Hair follicular keratinocyte (primary cell): ENCODE data around the gene ERVH48-1. TPM values are rescaled to one million over a fixed set of nuclear protein-coding genes. Genes with fewer than 3 reads are reported as not detected.

Source experiments
- total RNA-seq: library from RNA; depleted of rRNA; stranded (reverse); fragments of >200 nt; gene quantifications from 2 replicates; pipeline ENCODE4 v1.2.3, GENCODE V29; 2015

The ERVH48-1 gene
- 0.80 TPM in 1 of 2 replicates, not detected in the other for total RNA-seq

DNA sequence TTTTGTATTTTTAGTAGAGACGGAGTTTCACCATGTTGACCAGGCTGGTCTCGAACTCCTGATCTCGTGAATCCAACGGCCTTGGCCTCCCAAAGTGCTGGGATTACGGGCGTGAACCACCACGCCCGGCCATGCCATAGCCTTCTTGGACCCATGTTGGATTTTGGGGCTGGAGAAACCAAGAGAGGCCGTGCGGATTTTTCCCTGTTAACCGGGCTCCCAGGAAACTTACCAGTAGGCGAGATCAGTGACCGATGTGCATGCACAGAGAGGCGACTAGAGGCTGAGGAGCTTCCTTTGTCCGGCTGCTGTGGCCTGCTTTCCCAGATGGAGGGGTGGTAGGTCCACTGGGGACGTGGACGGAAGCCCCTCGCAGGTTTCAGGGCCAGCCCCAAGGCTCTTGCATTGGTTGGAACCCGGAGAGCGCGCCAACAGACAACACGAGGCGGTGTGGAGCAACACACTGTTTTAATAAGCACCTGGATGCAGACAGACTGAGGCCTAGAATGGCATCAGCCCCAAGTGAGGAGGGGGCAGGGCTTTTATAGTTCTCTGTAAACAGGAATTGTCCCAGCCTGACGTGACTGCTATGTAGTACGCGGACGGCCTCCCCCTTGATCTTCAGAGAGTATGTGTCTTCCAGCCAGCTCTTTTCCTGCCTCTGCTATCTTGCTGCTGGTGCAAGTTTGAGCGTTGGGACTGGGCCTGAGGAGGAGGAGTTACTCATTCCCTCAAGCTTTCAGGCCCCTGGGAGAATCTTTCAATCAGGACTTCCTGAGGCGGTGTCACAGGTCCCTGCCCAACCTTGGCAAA, at the start of gene ERVH48-1:
Gene ERVH48-1 (minus strand): TSS at position 517 of the 813 bp plus-strand sequence. CDS start 6,624 bp downstream, outside the sequence.

GRCh38 chr21:42973991-42974831, 48.8 kb upstream of the ERVH48-1 start, which contains the start of gene PKNOX1:
Gene PKNOX1, plus strand, starts transcription at chr21:42974562. Its CDS starts 29,820 bp downstream, at chr21:43004382.

DNA sequence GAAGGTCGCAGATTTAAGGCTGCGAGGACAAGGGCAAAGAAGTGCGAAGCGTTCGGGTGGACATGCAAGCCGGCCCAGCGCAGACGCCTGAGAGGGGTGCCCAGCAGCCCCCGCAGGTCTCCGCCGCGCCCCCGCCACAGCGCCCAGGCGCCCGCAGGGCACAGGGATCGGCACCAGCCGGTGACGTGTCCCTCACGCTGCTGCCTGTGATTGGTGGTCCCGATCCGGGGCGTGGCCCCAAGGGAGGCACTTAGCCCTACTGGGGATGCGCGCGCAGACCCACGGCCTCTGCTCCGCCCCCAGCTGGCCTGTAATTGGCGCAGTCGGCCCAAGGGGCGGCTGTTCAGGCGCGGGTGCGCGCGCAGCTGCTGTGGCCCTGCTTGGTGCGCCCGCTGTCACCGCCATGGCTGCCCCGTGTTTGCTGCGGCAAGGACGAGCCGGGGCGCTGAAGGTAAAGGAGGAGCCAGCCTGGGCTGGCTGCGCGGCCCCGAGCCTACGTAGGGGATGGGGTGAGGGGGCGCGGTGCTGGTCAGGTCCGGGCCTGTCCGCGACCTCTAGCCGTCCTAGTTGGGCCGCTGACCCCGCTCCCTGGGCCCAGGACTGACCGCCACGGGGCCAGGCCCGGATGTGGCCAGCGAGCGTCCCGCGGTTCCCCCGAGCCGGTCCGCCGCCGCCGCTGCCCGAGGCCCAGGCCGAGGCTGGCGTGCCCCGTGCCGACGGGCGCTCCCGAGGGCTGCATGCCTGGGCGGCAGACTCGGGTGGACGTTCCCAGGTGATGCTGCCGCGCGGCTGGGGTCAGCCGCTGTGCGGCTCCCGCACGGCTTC, 32.3 kb downstream of the ERVH48-1 start, which contains the start of gene NDUFV3:
Gene NDUFV3 (plus strand): TSS at position 379 of the 825 bp plus-strand sequence. CDS start 25 bp downstream, at position 404.

GRCh38 chr21:42878993-42879787, 46.2 kb downstream of the ERVH48-1 start, which contains the start of gene WDR4:
Gene WDR4, minus strand, starts transcription at chr21:42879539. Its CDS starts 44 bp downstream, at chr21:42879495.

Other genes starting within 250 kb of the ERVH48-1 start
- gene WDR4, start 46.1 kb downstream of the ERVH48-1 start, total RNA-seq = 6.2 and 12.2 TPM in 2 replicates
- gene NDUFV3, start 32.3 kb downstream of the ERVH48-1 start, total RNA-seq = 41.7 and 47.2 TPM in 2 replicates
- gene PKNOX1, start 48.9 kb upstream of the ERVH48-1 start, total RNA-seq = 6.6 and 15.6 TPM in 2 replicates
- 16.2 and 49.2 TPM in 2 replicates for gene CBS, start 150.2 kb upstream of the ERVH48-1 start, total RNA-seq
- 17.4 and 41.0 TPM in 2 replicates for gene U2AF1, start 181.9 kb upstream of the ERVH48-1 start, total RNA-seq
- gene CRYAA, start 243.4 kb upstream of the ERVH48-1 start, total RNA-seq = not detected in 2 replicates